22Rv1 (cell line): Measurements from ENCODE around the gene NADK2.

ENCODE experiments used
- CTCF ChIP-seq: fragments of 450-650 bp; IDR thresholded peaks from 2 replicates; pipeline ENCODE4 v1.5.1; 2017; ENCODE audit warnings: mild to moderate bottlenecking
- ZFX ChIP-seq: fragments of 450-650 bp; IDR thresholded peaks from 2 replicates; pipeline ENCODE4 v1.6.1; 2017; ENCODE audit warnings: antibody characterized with exemption, borderline replicate concordance

- no peak for TF ChIP-seq CTCF
- no peak for TF ChIP-seq ZFX
Observed at GRCh38 chr5:36285837-36286615, 44.3 kb upstream of the NADK2 start.
